Sigmoid colon (tissue), 4 donors: ENCODE results near the gene AFF2.

Experiments
- CTCF ChIP-seq, 4 experiments: fragments of 450-650 bp in 3 of 4; fragments of 200-600 bp in 1 of 4; IDR thresholded peaks; one replicate each; pipeline ENCODE4 v1.5.1; 2016 to 2019; ENCODE audit warnings: antibody characterized with exemption in 4 of 4, mild to moderate bottlenecking in 3 of 4, moderate library complexity in 2 of 4
- EP300 ChIP-seq, 4 donors: sonication (generic); formaldehyde crosslinking; IDR thresholded peaks; one replicate each; pipeline ENCODE4 v1.6.1; 2017; ENCODE audit warnings: antibody characterized with exemption in 4 of 4
- POLR2A ChIP-seq, 2 donors: fragments of 450-650 bp; IDR thresholded peaks; one replicate each; pipeline ENCODE4 v1.6.1; 2016; ENCODE audit warnings: antibody characterized with exemption in 2 of 2, mild to moderate bottlenecking in 2 of 2, moderate library complexity in 2 of 2
- POLR2AphosphoS5 ChIP-seq, 4 donors: sonication (generic); formaldehyde crosslinking; IDR thresholded peaks; one replicate each; pipeline ENCODE4 v1.6.1; 2017; ENCODE audit warnings: antibody characterized with exemption in 4 of 4

GRCh38 chrX:148681605-148682004 is 181.2 kb downstream of the AFF2 start:
- TF ChIP-seq POLR2AphosphoS5 (IDR thresholded peaks at IDR 0.05) (no peak), CTCF (IDR thresholded peaks at IDR 0.05) (no peak), POLR2A (IDR thresholded peaks at IDR 0.05) (no peak), EP300 (IDR thresholded peaks at IDR 0.05) (no peak)
